CD14-positive monocyte (primary cell): ENCODE measurements around the gene PPOX. TPM values are rescaled to one million over a fixed set of nuclear protein-coding genes. Genes with fewer than 3 reads are reported as not detected.

Experiments used
- DNase-seq, 3 donors: peaks; one replicate each; pipeline ENCODE4 v3.0.0-alpha.2; 2011 to 2022
- H2AFZ ChIP-seq: 2 replicates; pipeline ENCODE4 v1.6.0; 2012; ENCODE audit warnings: mild to moderate bottlenecking, low read depth, low read length, inconsistent platforms; ENCODE audit not compliant: insufficient read depth, poor library complexity, severe bottlenecking
- H3K27ac ChIP-seq, 2 donors: 1 replicate in 1 of 2; 2 replicates in 1 of 2; pipeline ENCODE4 v1.5.1; 2012 to 2013; ENCODE audit warnings: low read length in 2 of 2, control low read depth in 1 of 2, inconsistent platforms in 1 of 2, low read depth in 1 of 2, mild to moderate bottlenecking in 1 of 2
- H3K27me3 ChIP-seq, 2 donors: one replicate each; pipeline versions ENCODE4 v1.6.0 to v1.6.1; 2011 to 2013; ENCODE audit warnings: low read length in 2 of 2; ENCODE audit not compliant: control insufficient read depth in 2 of 2, insufficient read depth in 2 of 2
- H3K36me3 ChIP-seq, 2 donors: replicated peaks in 1 of 2; 1 replicate in 1 of 2; 2 replicates in 1 of 2; pipeline versions ENCODE4 v1.5.1 to v1.6.1; 2012 to 2013; ENCODE audit warnings: low read length in 2 of 2, control low read depth in 1 of 2, inconsistent platforms in 1 of 2, mild to moderate bottlenecking in 1 of 2; ENCODE audit not compliant: insufficient read depth in 2 of 2, control insufficient read depth in 1 of 2
- H3K4me1 ChIP-seq, 2 donors: 1 replicate in 1 of 2; 2 replicates in 1 of 2; pipeline versions ENCODE4 v1.5.1 to v1.6.1; 2012 to 2013; ENCODE audit warnings: low read length in 2 of 2, control low read depth in 1 of 2, inconsistent platforms in 1 of 2, mild to moderate bottlenecking in 1 of 2, moderate library complexity in 1 of 2; ENCODE audit not compliant: insufficient read depth in 2 of 2, control insufficient read depth in 1 of 2
- H3K4me2 ChIP-seq: replicated peaks from 2 replicates; pipeline ENCODE3; 2012; ENCODE audit warnings: low read length, moderate library complexity, mild to moderate bottlenecking; ENCODE audit not compliant: poor library complexity, severe bottlenecking; ENCODE audit errors: extremely low read depth
- H3K4me3 ChIP-seq, 3 experiments: fragments of 200-600 bp in 1 of 3; sonication (generic) in 1 of 3; replicated peaks in 1 of 3; 1 replicate in 2 of 3; 2 replicates in 1 of 3; pipeline ENCODE4 v1.5.1; 2011 to 2013; ENCODE audit warnings: low read length in 3 of 3, mild to moderate bottlenecking in 3 of 3, control low read depth in 2 of 3, low read depth in 2 of 3, inconsistent platforms in 1 of 3, moderate library complexity in 1 of 3
- H3K79me2 ChIP-seq: 2 replicates; pipeline ENCODE4 v1.6.0; 2012; ENCODE audit warnings: mild to moderate bottlenecking, control low read depth, inconsistent platforms, low read length, moderate library complexity; ENCODE audit not compliant: insufficient read depth
- H3K9ac ChIP-seq: 2 replicates; pipeline ENCODE4 v1.6.0; 2017; ENCODE audit warnings: low read length, mild to moderate bottlenecking; ENCODE audit not compliant: insufficient read depth, poor library complexity, severe bottlenecking
- H3K9me3 ChIP-seq, 2 donors: replicated peaks in 1 of 2; 1 replicate in 1 of 2; 2 replicates in 1 of 2; pipeline versions ENCODE4 v1.5.1 to v1.6.1; 2012 to 2013; ENCODE audit warnings: low read length in 2 of 2, control low read depth in 1 of 2; ENCODE audit not compliant: control insufficient read depth in 1 of 2, insufficient read depth in 1 of 2
- H4K20me1 ChIP-seq: 2 replicates; pipeline ENCODE4 v1.6.0; 2012; ENCODE audit warnings: mild to moderate bottlenecking, low read length, control low read depth, moderate library complexity; ENCODE audit not compliant: insufficient read depth
- H3K27ac Mint-ChIP-seq, 7 donors: one replicate each; pipeline ENCODE4 v1.8.0; 2020; ENCODE audit warnings: mild to moderate bottlenecking in 7 of 7, mixed read lengths in 7 of 7, moderate library complexity in 6 of 7, inconsistent platforms in 2 of 7
- H3K27me3 Mint-ChIP-seq, 3 donors: one replicate each; pipeline ENCODE4 v1.8.0; 2021 to 2022; ENCODE audit warnings: low read depth in 3 of 3, mild to moderate bottlenecking in 3 of 3, mixed read lengths in 3 of 3, moderate library complexity in 3 of 3, inconsistent platforms in 1 of 3
- H3K36me3 Mint-ChIP-seq, 2 donors: one replicate each; pipeline ENCODE4 v1.8.0; 2020; ENCODE audit warnings: mixed read lengths in 2 of 2, inconsistent platforms in 1 of 2, mild to moderate bottlenecking in 1 of 2
- H3K4me1 Mint-ChIP-seq: one replicate; pipeline ENCODE4 v1.8.0; 2020; ENCODE audit warnings: mild to moderate bottlenecking, mixed read lengths
- H3K4me3 Mint-ChIP-seq, 2 donors: one replicate each; pipeline ENCODE4 v1.8.0; 2020; ENCODE audit warnings: mild to moderate bottlenecking in 2 of 2, mixed read lengths in 2 of 2, moderate library complexity in 1 of 2
- H3K9me3 Mint-ChIP-seq, 7 donors: one replicate each; pipeline ENCODE4 v1.8.0; 2020 to 2022; ENCODE audit warnings: mixed read lengths in 7 of 7, mild to moderate bottlenecking in 6 of 7, moderate library complexity in 6 of 7, inconsistent platforms in 2 of 7
- WGBS: methylation state at CpG from one replicate; pipeline ENCODE4 v1.1.5; 2013; ENCODE audit warnings: missing lambda C conversion rate; ENCODE audit not compliant: insufficient coverage; 5-methylcytosine and 5-hydroxymethylcytosine counted together
- intact Hi-C, 2 donors: fragments of 100-400 bp; cut with micrococcal nuclease; formaldehyde crosslinking; loops; one replicate each; pipeline versions ENCODE4 v1.15.0 to v1.15.1; 2023
- polyA plus RNA-seq, 3 donors: library from polyadenylated mRNA; depleted of rRNA in 1 of 3; unstranded in 2 of 3; stranded (reverse) in 1 of 3; fragments of 300-500 nt in 2 of 3; fragments of >200 nt in 1 of 3; fragmentation: Illumina TruSeq in 2 of 3; gene quantifications; 1 replicate in 2 of 3; 2 replicates in 1 of 3; pipeline ENCODE4 v1.2.3, GENCODE V29; 2012 to 2021
- TF ChIP-seq, protein P1 (sequence below): fragments of 200-600 bp; IDR thresholded peaks from one replicate; pipeline ENCODE4 v1.8.0; 2022; ENCODE audit warnings: antibody characterized with exemption, mild to moderate bottlenecking

The PPOX gene
- polyA plus RNA-seq, 3 donors: 10.5 to 42.6 (median 10.8) TPM

GRCh38 chr1:161179698-161180097 lies 13.5 kb downstream of the PPOX start:
- peaks cover 65% of the 10 kb centered on the region for H3K4me1 Mint-ChIP-seq

GRCh38 chr1:161180639-161181038 lies 14.4 kb downstream of the PPOX start:
- Mint-ChIP-seq H3K36me3 (peaks cover 1 to 6% of the 10 kb centered on the region in 2 donors), H3K27ac (peak overlapping the region in 3 of 7 donors; percentile 38 to 50 (median 42)), H3K27me3 (no peaks in the 10 kb centered on the region), H3K4me3 (no peak overlapping the region), H3K4me1 (peaks cover 69% of the 10 kb centered on the region), H3K9me3 (no peaks in the 10 kb centered on the region)
- no peaks in the 10 kb centered on the region for H3K27me3 ChIP-seq
- DNase-seq: peak; percentile 29 to 55 (median 51)
- TF ChIP-seq, protein P1, sequence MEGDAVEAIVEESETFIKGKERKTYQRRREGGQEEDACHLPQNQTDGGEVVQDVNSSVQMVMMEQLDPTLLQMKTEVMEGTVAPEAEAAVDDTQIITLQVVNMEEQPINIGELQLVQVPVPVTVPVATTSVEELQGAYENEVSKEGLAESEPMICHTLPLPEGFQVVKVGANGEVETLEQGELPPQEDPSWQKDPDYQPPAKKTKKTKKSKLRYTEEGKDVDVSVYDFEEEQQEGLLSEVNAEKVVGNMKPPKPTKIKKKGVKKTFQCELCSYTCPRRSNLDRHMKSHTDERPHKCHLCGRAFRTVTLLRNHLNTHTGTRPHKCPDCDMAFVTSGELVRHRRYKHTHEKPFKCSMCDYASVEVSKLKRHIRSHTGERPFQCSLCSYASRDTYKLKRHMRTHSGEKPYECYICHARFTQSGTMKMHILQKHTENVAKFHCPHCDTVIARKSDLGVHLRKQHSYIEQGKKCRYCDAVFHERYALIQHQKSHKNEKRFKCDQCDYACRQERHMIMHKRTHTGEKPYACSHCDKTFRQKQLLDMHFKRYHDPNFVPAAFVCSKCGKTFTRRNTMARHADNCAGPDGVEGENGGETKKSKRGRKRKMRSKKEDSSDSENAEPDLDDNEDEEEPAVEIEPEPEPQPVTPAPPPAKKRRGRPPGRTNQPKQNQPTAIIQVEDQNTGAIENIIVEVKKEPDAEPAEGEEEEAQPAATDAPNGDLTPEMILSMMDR: peak; percentile 53
- intact Hi-C loops: no loop called here
- no peak overlapping the region for H3K9ac ChIP-seq
- H3K4me3 ChIP-seq: no peak overlapping the region
- H3K4me2 ChIP-seq: no peak overlapping the region
- H3K27ac ChIP-seq: no peak overlapping the region
- H2AFZ ChIP-seq: no peak overlapping the region
- H3K36me3 ChIP-seq: peaks cover 3% of the 10 kb centered on the region in 2 donors
- H3K9me3 ChIP-seq: no peaks in the 10 kb centered on the region
- WGBS: 88% methylated on average over 1 of the region's 1 CpG
- H3K4me1 ChIP-seq: peaks cover 67 to 75% of the 10 kb centered on the region in 2 donors
- H4K20me1 ChIP-seq: no peaks in the 10 kb centered on the region
- peaks cover 16% of the 10 kb centered on the region for H3K79me2 ChIP-seq

More at GRCh38 chr1:161179698-161180097, 13.5 kb downstream of the PPOX start:
- H3K9ac ChIP-seq: no peak overlapping the region
- TF ChIP-seq, protein P1: no peak
- no peak overlapping the region for H3K4me2 ChIP-seq
- H4K20me1 ChIP-seq: no peaks in the 10 kb centered on the region
- H3K9me3 ChIP-seq: no peaks in the 10 kb centered on the region
- intact Hi-C loops: no loop called here
- H3K27me3 Mint-ChIP-seq: no peaks in the 10 kb centered on the region
- H3K9me3 Mint-ChIP-seq: no peaks in the 10 kb centered on the region
- H3K4me3 ChIP-seq: no peak overlapping the region
- H3K27me3 ChIP-seq: no peaks in the 10 kb centered on the region
- peaks cover 19% of the 10 kb centered on the region for H3K79me2 ChIP-seq
- H3K27ac Mint-ChIP-seq: peak overlapping the region in 4 of 7 donors; percentile 26 to 79 (median 60)
- H3K4me1 ChIP-seq: peaks cover 62 to 68% of the 10 kb centered on the region in 2 donors
- H3K36me3 Mint-ChIP-seq: peaks cover 10 to 16% of the 10 kb centered on the region in 2 donors
- no peak overlapping the region for H2AFZ ChIP-seq
- WGBS: 94% methylated on average over 2 of the region's 3 CpGs
- H3K27ac ChIP-seq: no peak overlapping the region
- no peak for DNase-seq
- no peak overlapping the region for H3K4me3 Mint-ChIP-seq
- H3K36me3 ChIP-seq: peaks cover 12 to 13% of the 10 kb centered on the region in 2 donors
